HCT116 (cell line): Measurements from ENCODE around the gene C1QL4. TPM values are rescaled to one million over a fixed set of nuclear protein-coding genes. Genes with fewer than 3 reads are reported as not detected.

Experiments
- ATAC-seq: fragments of 200-7000 bp; cut with Tn5 transposase; 2 replicates; pipeline ENCODE4 v1.9.1; 2020; ENCODE audit warnings: mild to moderate bottlenecking, moderate library complexity
- BruUV-seq: library from RNA; stranded (reverse); fragments of 400-500 nt; replicated peaks from 2 replicates; lab custom pipeline; 2021; lab: Mats Ljungman, UMichigan
- CTCF ChIA-PET: fragments of 300-600 bp; sonication (Branson Sonifier 250); formaldehyde crosslinking; loops from one replicate; lab custom pipeline; 2021; ENCODE audit warnings: antibody characterized with exemption; lab: Charles Lee
- POLR2A ChIA-PET: fragments of 300-600, 350-600 bp; sonication (Branson Sonifier 250); formaldehyde crosslinking; loops from one replicate; lab custom pipeline; 2021; ENCODE audit warnings: antibody characterized with exemption; lab: Charles Lee
- RAD21 ChIA-PET, 2 experiments: fragments of 300-600 bp; sonication (Branson Sonifier 250); formaldehyde crosslinking; loops; one replicate each; lab custom pipeline; 2023; ENCODE audit warnings: low total read pairs in 2 of 2; ENCODE audit not compliant: uncharacterized antibody in 2 of 2, unreplicated experiment in 2 of 2, low non-redundant PET in 1 of 2; lab: Charles Lee
- DNase-seq: peaks from one replicate; pipeline ENCODE4 v3.0.0-alpha.2; 2010; ENCODE audit warnings: low read depth, low spot score
- H2AFZ ChIP-seq: fragments of 200-600 bp; shearing (Covaris generic), sonication (generic); 2 replicates; pipeline ENCODE4 v1.6.1; 2017; ENCODE audit warnings: low read depth, mixed run types, mixed read lengths, antibody characterized with exemption, low read length; ENCODE audit not compliant: poor library complexity, severe bottlenecking
- H3K27ac ChIP-seq: 2 replicates; pipeline ENCODE4 v1.5.1; 2012; ENCODE audit warnings: low read depth, low read length
- H3K27me3 ChIP-seq: fragments of 200-600 bp; sonication (generic); 2 replicates; pipeline ENCODE4 v1.6.1; 2016; ENCODE audit warnings: mixed run types, low read length, mixed read lengths; ENCODE audit not compliant: insufficient read depth
- H3K36me3 ChIP-seq, 2 experiments: fragments of 200-500 bp in 1 of 2; fragments of 200-600 bp in 1 of 2; sonication (Bioruptor generic) in 1 of 2; sonication (generic) in 1 of 2; 2 replicates each; pipeline versions ENCODE4 v1.5.1 to v1.6.1; 2014 to 2016; ENCODE audit warnings: low read length in 2 of 2, inconsistent platforms in 1 of 2, mixed read lengths in 1 of 2, mixed run types in 1 of 2; ENCODE audit not compliant: insufficient read depth in 2 of 2, control insufficient read depth in 1 of 2
- H3K4me1 ChIP-seq, 2 experiments: fragments of 200-600 bp in 1 of 2; sonication (generic) in 1 of 2; 2 replicates each; pipeline versions ENCODE4 v1.5.1 to v1.6.1; 2012 to 2017; ENCODE audit warnings: low read length in 2 of 2, inconsistent platforms in 1 of 2, mild to moderate bottlenecking in 1 of 2, mixed read lengths in 1 of 2, mixed run types in 1 of 2, moderate library complexity in 1 of 2; ENCODE audit not compliant: insufficient read depth in 2 of 2, control insufficient read depth in 1 of 2
- H3K4me2 ChIP-seq: fragments of 200-600 bp; sonication (generic); 2 replicates; pipeline ENCODE4 v1.6.1; 2017; ENCODE audit warnings: mixed run types, low read length, mixed read lengths
- H3K4me3 ChIP-seq, 2 experiments: fragments of 200-600 bp in 1 of 2; sonication (generic) in 1 of 2; replicated peaks in 1 of 2; 2 replicates each; pipeline ENCODE4 v1.5.1; 2011 to 2016; ENCODE audit warnings: low read length in 2 of 2, control low read depth in 1 of 2, low read depth in 1 of 2, mild to moderate bottlenecking in 1 of 2, mixed read lengths in 1 of 2, mixed run types in 1 of 2
- H3K79me2 ChIP-seq: fragments of 200-600 bp; sonication (generic); 2 replicates; pipeline ENCODE4 v1.6.1; 2017; ENCODE audit warnings: mild to moderate bottlenecking, mixed run types, low read length, moderate library complexity, mixed read lengths; ENCODE audit not compliant: insufficient read depth
- H3K9ac ChIP-seq: fragments of 200-600 bp; sonication (generic); 2 replicates; pipeline ENCODE4 v1.6.1; 2016; ENCODE audit warnings: low read length, mixed read lengths
- H3K9me2 ChIP-seq: fragments of 200-600 bp; sonication (generic), shearing (Covaris generic); 2 replicates; pipeline ENCODE4 v1.6.1; 2017; ENCODE audit warnings: mixed run types, mild to moderate bottlenecking, moderate library complexity; ENCODE audit not compliant: insufficient read depth
- H3K9me3 ChIP-seq, 2 experiments: fragments of 200-500 bp in 1 of 2; fragments of 200-600 bp in 1 of 2; sonication (Bioruptor generic) in 1 of 2; sonication (generic) in 1 of 2; 2 replicates each; pipeline ENCODE4 v1.6.1; 2014 to 2017; ENCODE audit warnings: low read length in 2 of 2, mixed read lengths in 2 of 2, inconsistent platforms in 1 of 2, low read depth in 1 of 2, mild to moderate bottlenecking in 1 of 2, mixed run types in 1 of 2, moderate library complexity in 1 of 2; ENCODE audit not compliant: control insufficient read depth in 1 of 2, insufficient read depth in 1 of 2
- H4K20me1 ChIP-seq: fragments of 200-600 bp; sonication (generic), shearing (Covaris generic); 2 replicates; pipeline ENCODE4 v1.6.1; 2017; ENCODE audit warnings: mixed run types, mild to moderate bottlenecking, moderate library complexity; ENCODE audit not compliant: insufficient read depth
- CEBPB ChIP-seq: IDR thresholded peaks from 2 replicates; pipeline ENCODE4 v1.6.1; 2012; ENCODE audit warnings: low read depth
- POLR2A ChIP-seq: IDR thresholded peaks from 2 replicates; pipeline ENCODE4 v1.7.0; 2011; ENCODE audit warnings: borderline replicate concordance; ENCODE audit not compliant: insufficient read depth, insufficient read length; ENCODE audit errors: extremely low read depth
- POLR2AphosphoS5 ChIP-seq: IDR thresholded peaks from 2 replicates; pipeline ENCODE4 v1.6.1; 2011; ENCODE audit warnings: mild to moderate bottlenecking, low read depth, low read length, moderate library complexity
- RAD21 ChIP-seq: IDR thresholded peaks from 2 replicates; pipeline ENCODE4 v1.6.1; 2012; ENCODE audit warnings: low read depth, mild to moderate bottlenecking
- REST ChIP-seq: IDR thresholded peaks from 2 replicates; pipeline ENCODE4 v1.6.1; 2012; ENCODE audit warnings: low read depth
- ZBTB33 ChIP-seq: IDR thresholded peaks from 2 replicates; pipeline ENCODE4 v1.6.1; 2011; ENCODE audit warnings: mild to moderate bottlenecking, low read length, moderate library complexity; ENCODE audit not compliant: insufficient replicate concordance; ENCODE audit errors: extremely low read depth
- ZFX ChIP-seq: fragments of 450-650 bp; IDR thresholded peaks from 2 replicates; pipeline ENCODE4 v1.6.1; 2017
- intact Hi-C: fragments of 100-400 bp; cut with micrococcal nuclease; formaldehyde crosslinking; loops from 2 replicates; pipeline ENCODE4 v1.10.0; 2022
- total RNA-seq: library from RNA; stranded (reverse); gene quantifications from one replicate; pipeline ENCODE4 v1.2.1, GENCODE V29; 2021; ENCODE audit not compliant: unreplicated experiment
- TF ChIP-seq, protein P1 (sequence below), 3 experiments: fragments of 200-600 bp in 1 of 3; sonication (generic) in 1 of 3; IDR thresholded peaks in 2 of 3; conservative IDR thresholded peaks in 1 of 3; 2 replicates each; pipeline ENCODE4 v1.5.1; 2012 to 2017; ENCODE audit warnings: low read depth in 2 of 3, low read length in 2 of 3, antibody characterized with exemption in 1 of 3, borderline replicate concordance in 1 of 3, control low read depth in 1 of 3, mild to moderate bottlenecking in 1 of 3, mixed read lengths in 1 of 3, mixed run types in 1 of 3, moderate library complexity in 1 of 3; ENCODE audit not compliant: insufficient read depth in 1 of 3
- TF ChIP-seq, protein P2 (sequence below): IDR thresholded peaks from 2 replicates; pipeline ENCODE4 v1.6.1; 2012

The C1QL4 gene
- total RNA-seq, 1 experiment from 2014 or later = 8.1 TPM

DNA sequence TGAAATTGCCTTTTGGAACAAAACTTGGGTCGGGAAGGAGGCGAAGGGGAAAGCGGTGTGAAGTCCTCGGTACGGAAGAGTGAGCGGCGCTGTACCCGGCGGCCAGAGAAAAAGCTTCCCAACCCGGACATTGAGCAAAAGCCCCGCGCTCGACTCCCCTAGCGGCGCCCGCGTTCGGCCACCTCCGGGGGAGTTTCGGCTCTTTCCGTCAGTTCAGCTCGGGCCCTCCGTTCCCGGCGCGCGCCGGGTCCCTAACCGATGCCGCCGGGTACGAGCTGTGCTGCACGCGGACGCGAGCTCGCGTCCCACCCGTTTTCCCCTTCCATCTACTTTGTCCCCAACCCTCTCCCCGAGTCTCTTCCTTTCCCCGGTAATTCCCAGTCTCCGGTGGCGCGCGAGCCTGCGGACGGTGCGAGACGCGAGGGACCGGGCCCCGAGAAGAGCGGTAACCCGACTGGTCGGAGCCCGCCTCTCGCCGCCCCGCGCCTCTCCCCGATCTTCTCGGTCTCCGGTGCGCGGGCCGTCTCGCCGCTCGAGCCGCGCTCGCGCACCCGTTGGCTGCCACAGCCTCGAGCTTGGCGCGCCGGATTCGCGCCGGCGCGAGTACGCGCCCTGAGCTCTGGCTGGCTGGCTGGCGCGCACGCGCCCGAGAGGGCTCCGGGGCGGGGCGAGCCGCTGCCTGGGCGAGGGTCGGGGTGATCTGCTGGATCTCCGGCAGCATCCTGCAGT, 29.8 kb upstream of the C1QL4 start:
- TF ChIP-seq ZFX (peak; percentile 68), CEBPB (no peak), POLR2AphosphoS5 (peak; percentile 68), POLR2A (peak; percentile 71), ZBTB33 (peak; percentile 48), REST (no peak), RAD21 (0 out of 2 replicates have a peak, but pooled peaks have one; percentile 1)
- TF ChIP-seq, protein P1, sequence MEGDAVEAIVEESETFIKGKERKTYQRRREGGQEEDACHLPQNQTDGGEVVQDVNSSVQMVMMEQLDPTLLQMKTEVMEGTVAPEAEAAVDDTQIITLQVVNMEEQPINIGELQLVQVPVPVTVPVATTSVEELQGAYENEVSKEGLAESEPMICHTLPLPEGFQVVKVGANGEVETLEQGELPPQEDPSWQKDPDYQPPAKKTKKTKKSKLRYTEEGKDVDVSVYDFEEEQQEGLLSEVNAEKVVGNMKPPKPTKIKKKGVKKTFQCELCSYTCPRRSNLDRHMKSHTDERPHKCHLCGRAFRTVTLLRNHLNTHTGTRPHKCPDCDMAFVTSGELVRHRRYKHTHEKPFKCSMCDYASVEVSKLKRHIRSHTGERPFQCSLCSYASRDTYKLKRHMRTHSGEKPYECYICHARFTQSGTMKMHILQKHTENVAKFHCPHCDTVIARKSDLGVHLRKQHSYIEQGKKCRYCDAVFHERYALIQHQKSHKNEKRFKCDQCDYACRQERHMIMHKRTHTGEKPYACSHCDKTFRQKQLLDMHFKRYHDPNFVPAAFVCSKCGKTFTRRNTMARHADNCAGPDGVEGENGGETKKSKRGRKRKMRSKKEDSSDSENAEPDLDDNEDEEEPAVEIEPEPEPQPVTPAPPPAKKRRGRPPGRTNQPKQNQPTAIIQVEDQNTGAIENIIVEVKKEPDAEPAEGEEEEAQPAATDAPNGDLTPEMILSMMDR (IDR thresholded peaks at IDR 0.05 in 2 of 3, conservative IDR thresholded peaks at IDR 0.05 in 1 of 3; ENCODE audit: borderline replicate concordance in 1 of 3, insufficient read depth in 1 of 3, low read depth in 2 of 3, low read length in 2 of 3) = 0 out of 6 replicates have a peak, but pooled peaks of 2 of the 3 experiments have one; percentile 11 to 12
- TF ChIP-seq, protein P2, sequence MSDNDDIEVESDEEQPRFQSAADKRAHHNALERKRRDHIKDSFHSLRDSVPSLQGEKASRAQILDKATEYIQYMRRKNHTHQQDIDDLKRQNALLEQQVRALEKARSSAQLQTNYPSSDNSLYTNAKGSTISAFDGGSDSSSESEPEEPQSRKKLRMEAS = peak; percentile 50; the same call in 1 of the 2 replicates
- intact Hi-C loops = loop anchor here (2.0 kb wide), 1 partner anchor 148 kb away; no protein-coding TSS in a partner anchor
- no peaks in the 10 kb centered on the region for H3K9me2 ChIP-seq
- ChIA-PET RAD21 (interaction anchor here (0.5 to 1.7 kb wide), 9 partner anchors 8 to 1402 kb away, joined by 3 to 7 read pairs (median 3); no protein-coding TSS in a partner anchor), CTCF (interaction anchor here (0.7 to 2.6 kb wide), 10 partner anchors 9 to 214 kb away, joined by 4 to 28 read pairs (median 7); no protein-coding TSS in a partner anchor), POLR2A (interaction anchor here (0.5 to 1.9 kb wide), 21 partner anchors 8 to 540 kb away, joined by 3 to 16 read pairs (median 5); partner anchors contain the start of gene TROAP)
- peak overlapping the region; percentile 92 for H3K9ac ChIP-seq
- no peak overlapping the region for H2AFZ ChIP-seq
- H3K4me1 ChIP-seq = peaks cover 38 to 52% of the 10 kb centered on the region in 2 experiments
- peaks cover 5% of the 10 kb centered on the region; the same call in 1 of the 2 replicates for H4K20me1 ChIP-seq
- no peaks in the 10 kb centered on the region for H3K27me3 ChIP-seq
- peak overlapping the region; percentile 71 for H3K4me2 ChIP-seq
- H3K79me2 ChIP-seq = peaks cover 51% of the 10 kb centered on the region
- DNase-seq (peak; percentile 80), ATAC-seq (peak; percentile 85)
- H3K27ac ChIP-seq = peak overlapping the region; percentile 99
- peak overlapping the region; percentile 65 to 71 for H3K4me3 ChIP-seq
- BruUV-seq = TSS peak; percentile 91
- no peaks in the 10 kb centered on the region for H3K9me3 ChIP-seq
- H3K36me3 ChIP-seq = no peaks in the 10 kb centered on the region
